Measurements from ENCODE around the gene PLEKHH2. TPM values are rescaled to one million over a fixed set of nuclear protein-coding genes. Genes with fewer than 3 reads are reported as not detected.

Gene PLEKHH2
- total RNA-seq, 6 experiments from 2014 or later, result 0.75 to 2.0 (median 1.3) TPM

GRCh38 chr2:43699761-43700160 lies 62.7 kb downstream of the PLEKHH2 start:
- intact Hi-C loops (cut with DNase I), result no loop called here

GRCh38 chr2:43701111-43701510 lies 64.1 kb downstream of the PLEKHH2 start:
- Histone ChIP-seq H3K36me3 (no peaks in the 10 kb centered on the region), H3K9me3 (no peaks in the 10 kb centered on the region), H3K4me1 (no peaks in the 10 kb centered on the region), H3K27me3 (no peaks in the 10 kb centered on the region), H3K4me3 (no peak overlapping the region), H3K27ac (no peak overlapping the region)
- intact Hi-C loops (cut with DNase I), result no loop called here
- TF ChIP-seq POLR2A (IDR thresholded peaks at IDR 0.05), result no peak
- no peak for TF ChIP-seq CTCF (IDR thresholded peaks at IDR 0.05)
- no peak for ATAC-seq
- no peak for DNase-seq

More at GRCh38 chr2:43699761-43700160, 62.7 kb downstream of the PLEKHH2 start:
- ATAC-seq, result no peak
- H3K9me3 ChIP-seq, result no peaks in the 10 kb centered on the region
- no peak overlapping the region for H3K4me3 ChIP-seq
- TF ChIP-seq POLR2A (IDR thresholded peaks at IDR 0.05) (no peak), CTCF (IDR thresholded peaks at IDR 0.05) (no peak)
- WGBS (ENCODE audit: insufficient coverage, low coverage, low lambda C conversion rate, missing lambda C conversion rate), result 36% methylated on average over 3 of the region's 3 CpGs
- no peak overlapping the region for H3K27ac ChIP-seq
- no peaks in the 10 kb centered on the region for H3K36me3 ChIP-seq
- H3K4me1 ChIP-seq, result no peaks in the 10 kb centered on the region
- no peaks in the 10 kb centered on the region for H3K27me3 ChIP-seq
- DNase-seq, result no peak

- intact Hi-C loops (cut with DNase I), result no loop called here
- Histone ChIP-seq H3K9me3 (no peaks in the 10 kb centered on the region), H3K27ac (no peak overlapping the region), H3K4me1 (no peaks in the 10 kb centered on the region), H3K36me3 (no peaks in the 10 kb centered on the region), H3K4me3 (no peak overlapping the region), H3K27me3 (no peaks in the 10 kb centered on the region)
- 54% methylated on average over 4 of the region's 7 CpGs for WGBS (ENCODE audit: insufficient coverage, low coverage, low lambda C conversion rate, missing lambda C conversion rate)
- ATAC-seq (peak; percentile 40 to 78 (median 67)), DNase-seq (peak in 1 of 3 donors; percentile 28)
- TF ChIP-seq POLR2A (IDR thresholded peaks at IDR 0.05), result no peak
Measured at GRCh38 chr2:43707255-43708015, 70.4 kb downstream of the PLEKHH2 start.

- Histone ChIP-seq H3K4me1 (no peaks in the 10 kb centered on the region), H3K4me3 (no peak overlapping the region), H3K27me3 (no peaks in the 10 kb centered on the region), H3K9me3 (no peaks in the 10 kb centered on the region), H3K36me3 (no peaks in the 10 kb centered on the region), H3K27ac (no peak overlapping the region)
- ATAC-seq, result no peak
- intact Hi-C loops (cut with DNase I), result no loop called here
- TF ChIP-seq POLR2A (IDR thresholded peaks at IDR 0.05) (no peak), CTCF (IDR thresholded peaks at IDR 0.05) (no peak)
- 82% methylated on average over 6 of the region's 6 CpGs for WGBS (ENCODE audit: insufficient coverage, low coverage, low lambda C conversion rate, missing lambda C conversion rate)
- no peak for DNase-seq
Measured at GRCh38 chr2:43708178-43708577, 71.1 kb downstream of the PLEKHH2 start.

- no peak for TF ChIP-seq CTCF (IDR thresholded peaks at IDR 0.05)
- no peak for TF ChIP-seq POLR2A (IDR thresholded peaks at IDR 0.05)
- intact Hi-C loops (cut with DNase I), result no loop called here
- no peak overlapping the region for H3K4me3 ChIP-seq
- ATAC-seq, result no peak
- no peaks in the 10 kb centered on the region for H3K27me3 ChIP-seq
- no peaks in the 10 kb centered on the region for H3K4me1 ChIP-seq
- H3K27ac ChIP-seq, result no peak overlapping the region
- H3K9me3 ChIP-seq, result no peaks in the 10 kb centered on the region
- no peak for DNase-seq
- no peaks in the 10 kb centered on the region for H3K36me3 ChIP-seq
Measured at GRCh38 chr2:43708891-43709290, 71.8 kb downstream of the PLEKHH2 start.

Measured in right lobe of liver (tissue), 6 donors.